ENCODE measurements around the gene SORCS1. TPM values are rescaled to one million over a fixed set of nuclear protein-coding genes. Genes with fewer than 3 reads are reported as not detected.
"Not testable (repeated sequence)": the region's sequence is repeated elsewhere in the genome, so short reads cannot be mapped to it uniquely, and the experiment has no call there.

The SORCS1 gene
- total RNA-seq, 1 donor from 2014 or later: 5.8 TPM

- no peak for DNase-seq (ENCODE audit: low spot score)
Measured at GRCh38 chr10:107051769-107052168, 112.7 kb downstream of the SORCS1 start.

GRCh38 chr10:107043461-107043860 is 121.0 kb downstream of the SORCS1 start:
- no peak for DNase-seq (ENCODE audit: low spot score)

- no peak for DNase-seq (ENCODE audit: low spot score)
Measured at GRCh38 chr10:107037192-107038122, 127.0 kb downstream of the SORCS1 start.

- no peak for DNase-seq (ENCODE audit: low spot score)
Measured at GRCh38 chr10:107033799-107034422, 130.6 kb downstream of the SORCS1 start.

- no peak for DNase-seq (ENCODE audit: low spot score)
Measured at GRCh38 chr10:107032700-107033401, 131.7 kb downstream of the SORCS1 start.

GRCh38 chr10:107031931-107032699 is 132.4 kb downstream of the SORCS1 start:
- peak; percentile 1 for DNase-seq (ENCODE audit: low spot score)

GRCh38 chr10:107028236-107028635 is 136.3 kb downstream of the SORCS1 start:
- DNase-seq (ENCODE audit: low spot score): no peak

- no peak for DNase-seq (ENCODE audit: low spot score)
Measured at GRCh38 chr10:107025676-107026075, 138.8 kb downstream of the SORCS1 start.

- not testable (repeated sequence) for DNase-seq (ENCODE audit: low spot score)
Measured at GRCh38 chr10:107024033-107024432, 140.5 kb downstream of the SORCS1 start.

- DNase-seq (ENCODE audit: low spot score): no peak
Measured at GRCh38 chr10:107022600-107023354, 141.7 kb downstream of the SORCS1 start.

- no peak for DNase-seq (ENCODE audit: low spot score)
Measured at GRCh38 chr10:107019154-107019553, 145.4 kb downstream of the SORCS1 start.

- DNase-seq (ENCODE audit: low spot score): no peak
Measured at GRCh38 chr10:107013258-107014006, 151.1 kb downstream of the SORCS1 start.

GRCh38 chr10:107011992-107012391 is 152.5 kb downstream of the SORCS1 start:
- DNase-seq (ENCODE audit: low spot score): no peak

GRCh38 chr10:107011105-107011504 is 153.4 kb downstream of the SORCS1 start:
- no peak for DNase-seq (ENCODE audit: low spot score)

GRCh38 chr10:107010531-107010930 is 154.0 kb downstream of the SORCS1 start:
- no peak for DNase-seq (ENCODE audit: low spot score)

- no peak for DNase-seq (ENCODE audit: low spot score)
Measured at GRCh38 chr10:107004362-107004761, 160.1 kb downstream of the SORCS1 start.

- DNase-seq (ENCODE audit: low spot score): no peak
Measured at GRCh38 chr10:107002068-107002467, 162.4 kb downstream of the SORCS1 start.

GRCh38 chr10:106999118-106999707 is 165.3 kb downstream of the SORCS1 start:
- DNase-seq (ENCODE audit: low spot score): no peak

GRCh38 chr10:106997721-106998120 is 166.8 kb downstream of the SORCS1 start:
- DNase-seq (ENCODE audit: low spot score): peak; percentile 52

- no peak for DNase-seq (ENCODE audit: low spot score)
Measured at GRCh38 chr10:106996510-106996909, 168.0 kb downstream of the SORCS1 start.

All from umbilical cord (tissue), 2 donors.